GM13976 (cell line): Measurements from ENCODE around the gene RAP2A.

Experiments
- DNase-seq: peaks from one replicate; pipeline ENCODE4 v3.0.0; 2012; ENCODE audit warnings: low spot score
- in situ Hi-C: fragments of 300-500 bp; cut with MboI; formaldehyde crosslinking; loops from one replicate; pipeline ENCODE4 v1.12.0; 2022; ENCODE audit warnings: low sequenced_read_pairs, mixed read lengths, inconsistent platforms; ENCODE audit not compliant: unreplicated experiment
- TF ChIP-seq, protein P1 (sequence below): IDR thresholded peaks from 2 replicates; pipeline ENCODE4 v1.5.1; 2012; ENCODE audit warnings: borderline replicate concordance, mild to moderate bottlenecking; ENCODE audit not compliant: insufficient read depth; ENCODE audit errors: extremely low read depth, missing control alignments, control extremely low read depth

Gene RAP2A

GRCh38 chr13:97517967-97518366, 84.0 kb downstream of the RAP2A start:
- TF ChIP-seq, protein P1, sequence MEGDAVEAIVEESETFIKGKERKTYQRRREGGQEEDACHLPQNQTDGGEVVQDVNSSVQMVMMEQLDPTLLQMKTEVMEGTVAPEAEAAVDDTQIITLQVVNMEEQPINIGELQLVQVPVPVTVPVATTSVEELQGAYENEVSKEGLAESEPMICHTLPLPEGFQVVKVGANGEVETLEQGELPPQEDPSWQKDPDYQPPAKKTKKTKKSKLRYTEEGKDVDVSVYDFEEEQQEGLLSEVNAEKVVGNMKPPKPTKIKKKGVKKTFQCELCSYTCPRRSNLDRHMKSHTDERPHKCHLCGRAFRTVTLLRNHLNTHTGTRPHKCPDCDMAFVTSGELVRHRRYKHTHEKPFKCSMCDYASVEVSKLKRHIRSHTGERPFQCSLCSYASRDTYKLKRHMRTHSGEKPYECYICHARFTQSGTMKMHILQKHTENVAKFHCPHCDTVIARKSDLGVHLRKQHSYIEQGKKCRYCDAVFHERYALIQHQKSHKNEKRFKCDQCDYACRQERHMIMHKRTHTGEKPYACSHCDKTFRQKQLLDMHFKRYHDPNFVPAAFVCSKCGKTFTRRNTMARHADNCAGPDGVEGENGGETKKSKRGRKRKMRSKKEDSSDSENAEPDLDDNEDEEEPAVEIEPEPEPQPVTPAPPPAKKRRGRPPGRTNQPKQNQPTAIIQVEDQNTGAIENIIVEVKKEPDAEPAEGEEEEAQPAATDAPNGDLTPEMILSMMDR = no peak
- in situ Hi-C loops = no loop called here
- no peak for DNase-seq
